Upper lobe of left lung (tissue), 4 donors: ENCODE measurements around the gene IL1RAPL2.

Source experiments
- POLR2A ChIP-seq, 4 donors: fragments of 450-650 bp; IDR thresholded peaks; one replicate each; pipeline ENCODE4 v1.5.1; 2016 to 2017; ENCODE audit warnings: antibody characterized with exemption in 4 of 4, mild to moderate bottlenecking in 2 of 4
- POLR2AphosphoS5 ChIP-seq, 2 donors: sonication (generic); formaldehyde crosslinking; IDR thresholded peaks; one replicate each; pipeline ENCODE4 v1.5.1; 2017; ENCODE audit warnings: antibody characterized with exemption in 2 of 2
- TF ChIP-seq, protein P1 (sequence below), 6 experiments: fragments of 450-650 bp in 4 of 6; fragments of 200-600 bp in 2 of 6; sonication (generic) in 2 of 6; IDR thresholded peaks; one replicate each; pipeline ENCODE4 v1.5.1; 2016 to 2019; ENCODE audit warnings: antibody characterized with exemption in 6 of 6

GRCh38 chrX:105314458-105314857 lies 748.5 kb downstream of the IL1RAPL2 start:
- TF ChIP-seq, protein P1, sequence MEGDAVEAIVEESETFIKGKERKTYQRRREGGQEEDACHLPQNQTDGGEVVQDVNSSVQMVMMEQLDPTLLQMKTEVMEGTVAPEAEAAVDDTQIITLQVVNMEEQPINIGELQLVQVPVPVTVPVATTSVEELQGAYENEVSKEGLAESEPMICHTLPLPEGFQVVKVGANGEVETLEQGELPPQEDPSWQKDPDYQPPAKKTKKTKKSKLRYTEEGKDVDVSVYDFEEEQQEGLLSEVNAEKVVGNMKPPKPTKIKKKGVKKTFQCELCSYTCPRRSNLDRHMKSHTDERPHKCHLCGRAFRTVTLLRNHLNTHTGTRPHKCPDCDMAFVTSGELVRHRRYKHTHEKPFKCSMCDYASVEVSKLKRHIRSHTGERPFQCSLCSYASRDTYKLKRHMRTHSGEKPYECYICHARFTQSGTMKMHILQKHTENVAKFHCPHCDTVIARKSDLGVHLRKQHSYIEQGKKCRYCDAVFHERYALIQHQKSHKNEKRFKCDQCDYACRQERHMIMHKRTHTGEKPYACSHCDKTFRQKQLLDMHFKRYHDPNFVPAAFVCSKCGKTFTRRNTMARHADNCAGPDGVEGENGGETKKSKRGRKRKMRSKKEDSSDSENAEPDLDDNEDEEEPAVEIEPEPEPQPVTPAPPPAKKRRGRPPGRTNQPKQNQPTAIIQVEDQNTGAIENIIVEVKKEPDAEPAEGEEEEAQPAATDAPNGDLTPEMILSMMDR (IDR thresholded peaks at IDR 0.05) = no peak
- no peak for TF ChIP-seq POLR2A (IDR thresholded peaks at IDR 0.05)
- no peak for TF ChIP-seq POLR2AphosphoS5 (IDR thresholded peaks at IDR 0.05)
